Mesothelial cell of epicardium (in vitro differentiated cells): Measurements from ENCODE around the gene ACP2. TPM values are rescaled to one million over a fixed set of nuclear protein-coding genes. Genes with fewer than 3 reads are reported as not detected.

ENCODE experiments used
- DNase-seq, 2 experiments: peaks; one replicate each; pipeline ENCODE4 v3.0.0; 2021; ENCODE audit warnings: low spot score in 2 of 2; ENCODE audit not compliant: unreplicated experiment in 2 of 2
- H3K27ac Mint-ChIP-seq: 2 replicates; pipeline ENCODE4 v1.8.0; 2021; ENCODE audit warnings: mixed read lengths
- H3K27me3 Mint-ChIP-seq: 2 replicates; pipeline ENCODE4 v1.8.0; 2021; ENCODE audit warnings: low read depth, mixed read lengths
- H3K36me3 Mint-ChIP-seq: 2 replicates; pipeline ENCODE4 v1.8.0; 2021; ENCODE audit warnings: mixed read lengths
- H3K4me1 Mint-ChIP-seq: 2 replicates; pipeline ENCODE4 v1.8.0; 2021; ENCODE audit warnings: mixed read lengths
- H3K4me3 Mint-ChIP-seq: 2 replicates; pipeline ENCODE4 v1.8.0; 2021; ENCODE audit warnings: mild to moderate bottlenecking, moderate library complexity, mixed read lengths
- H3K9me3 Mint-ChIP-seq: 2 replicates; pipeline ENCODE4 v1.8.0; 2021; ENCODE audit warnings: mixed read lengths
- CTCF ChIP-seq: fragments of 200-600 bp; sonication (generic); IDR thresholded peaks from one replicate; pipeline ENCODE4 v1.5.0; 2021; ENCODE audit warnings: antibody characterized with exemption; ENCODE audit not compliant: unreplicated experiment
- total RNA-seq: library from RNA; stranded (reverse); gene quantifications from 3 replicates; pipeline ENCODE4 v1.2.1, GENCODE V29; 2021

ACP2 gene
- total RNA-seq, 1 donor from 2014 or later: 38.1 TPM

- no peak for TF ChIP-seq CTCF
- Mint-ChIP-seq H3K36me3 (peaks cover 45% of the 10 kb centered on the region), H3K4me1 (no peaks in the 10 kb centered on the region), H3K27me3 (no peaks in the 10 kb centered on the region), H3K27ac (no peak overlapping the region), H3K9me3 (no peaks in the 10 kb centered on the region), H3K4me3 (no peak overlapping the region)
- no peak for DNase-seq
These were observed 30.2 kb upstream of the ACP2 start for GRCh38 chr11:47278769-47279168.

- Mint-ChIP-seq H3K27ac (no peak overlapping the region), H3K27me3 (no peaks in the 10 kb centered on the region), H3K4me1 (no peaks in the 10 kb centered on the region), H3K4me3 (no peak overlapping the region), H3K36me3 (peaks cover 45% of the 10 kb centered on the region), H3K9me3 (no peaks in the 10 kb centered on the region)
- no peak for TF ChIP-seq CTCF
- DNase-seq: no peak
These were observed 29.4 kb upstream of the ACP2 start for GRCh38 chr11:47278058-47278457.

GRCh38 chr11:47276923-47277322, 28.3 kb upstream of the ACP2 start:
- no peaks in the 10 kb centered on the region for H3K9me3 Mint-ChIP-seq
- H3K27ac Mint-ChIP-seq: no peak overlapping the region
- TF ChIP-seq CTCF: no peak
- no peak for DNase-seq
- H3K4me3 Mint-ChIP-seq: no peak overlapping the region
- H3K4me1 Mint-ChIP-seq: peaks cover 4% of the 10 kb centered on the region
- H3K36me3 Mint-ChIP-seq: peaks cover 39% of the 10 kb centered on the region
- H3K27me3 Mint-ChIP-seq: no peaks in the 10 kb centered on the region

GRCh38 chr11:47274495-47275235, 26.1 kb upstream of the ACP2 start:
- no peak for TF ChIP-seq CTCF
- Mint-ChIP-seq H3K36me3 (peaks cover 27% of the 10 kb centered on the region), H3K27ac (no peak overlapping the region), H3K4me1 (peaks cover 16% of the 10 kb centered on the region), H3K27me3 (no peaks in the 10 kb centered on the region), H3K9me3 (no peaks in the 10 kb centered on the region), H3K4me3 (no peak overlapping the region)
- DNase-seq: no peak

- TF ChIP-seq CTCF: no peak
- no peak for DNase-seq
- Mint-ChIP-seq H3K4me3 (no peak overlapping the region), H3K9me3 (no peaks in the 10 kb centered on the region), H3K4me1 (peaks cover 33% of the 10 kb centered on the region), H3K36me3 (peaks cover 20% of the 10 kb centered on the region), H3K27me3 (no peaks in the 10 kb centered on the region), H3K27ac (no peak overlapping the region)
These were observed 24.1 kb upstream of the ACP2 start for GRCh38 chr11:47272706-47273105.
